Neural cell (in vitro differentiated cells): ENCODE measurements around the gene RHEBL1. TPM values are rescaled to one million over a fixed set of nuclear protein-coding genes. Genes with fewer than 3 reads are reported as not detected.

ENCODE experiments used
- H2AFZ ChIP-seq: fragments of 200-600, 300-800 bp; sonication (generic), shearing (Covaris generic); 2 replicates; pipeline ENCODE4 v1.6.0; 2014; ENCODE audit warnings: low read depth, mild to moderate bottlenecking, antibody characterized with exemption, low read length, moderate library complexity
- H3F3A ChIP-seq: fragments of 200-600 bp; shearing (Covaris generic); 2 replicates; pipeline ENCODE4 v1.6.1; 2016; ENCODE audit warnings: mild to moderate bottlenecking, moderate library complexity, mixed read lengths, antibody characterized with exemption, low read length; ENCODE audit not compliant: insufficient read depth, poor library complexity, severe bottlenecking
- H3K27ac ChIP-seq: fragments of 200-600, 300-800 bp; sonication (generic), shearing (Covaris generic); 2 replicates; pipeline ENCODE4 v1.5.1; 2014; ENCODE audit warnings: mild to moderate bottlenecking, low read length, moderate library complexity
- H3K27me3 ChIP-seq: fragments of 300-800, 200-600 bp; sonication (generic), shearing (Covaris generic); 2 replicates; pipeline ENCODE4 v1.6.0; 2014; ENCODE audit warnings: mild to moderate bottlenecking, low read depth, low read length, moderate library complexity; ENCODE audit not compliant: insufficient read depth
- H3K36me3 ChIP-seq: fragments of 300-800, 200-600 bp; sonication (generic), shearing (Covaris generic); 2 replicates; pipeline ENCODE4 v1.5.1; 2014; ENCODE audit warnings: mild to moderate bottlenecking, antibody characterized with exemption, low read length, moderate library complexity; ENCODE audit not compliant: insufficient read depth
- H3K4me2 ChIP-seq: fragments of 300-800, 200-600 bp; sonication (generic), shearing (Covaris generic); 2 replicates; pipeline ENCODE4 v1.6.0; 2014; ENCODE audit warnings: mild to moderate bottlenecking, low read length
- H3K4me3 ChIP-seq: fragments of 300-800, 200-600 bp; sonication (generic), shearing (Covaris generic); 2 replicates; pipeline ENCODE4 v1.5.1; 2014; ENCODE audit warnings: mild to moderate bottlenecking, low read length, moderate library complexity
- H3K79me2 ChIP-seq: fragments of 200-600 bp; shearing (Covaris generic); replicated peaks from 2 replicates; pipeline ENCODE4 v1.6.0; 2014; ENCODE audit warnings: mild to moderate bottlenecking, low read length, moderate library complexity; ENCODE audit not compliant: insufficient read depth
- H3K9ac ChIP-seq: fragments of 300-800, 200-600 bp; sonication (generic), shearing (Covaris generic); 2 replicates; pipeline ENCODE4 v1.6.1; 2016; ENCODE audit warnings: mild to moderate bottlenecking, low read length, mixed read lengths
- H3K9me2 ChIP-seq: fragments of 200-600 bp; shearing (Covaris generic); 2 replicates; pipeline ENCODE4 v1.6.1; 2016; ENCODE audit warnings: mild to moderate bottlenecking, low read length, mixed read lengths; ENCODE audit not compliant: insufficient read depth
- H3K9me3 ChIP-seq: fragments of 200-600, 300-800 bp; sonication (generic), shearing (Covaris generic); 2 replicates; pipeline ENCODE4 v1.6.1; 2016; ENCODE audit warnings: mild to moderate bottlenecking, mixed run types, low read length, moderate library complexity, mixed read lengths
- H4K20me1 ChIP-seq: fragments of 200-600 bp; shearing (Covaris generic); 2 replicates; pipeline ENCODE4 v1.6.1; 2016; ENCODE audit warnings: mild to moderate bottlenecking, mixed run types; ENCODE audit not compliant: insufficient read depth
- EP300 ChIP-seq: fragments of 450-650 bp; conservative IDR thresholded peaks from 2 replicates; pipeline ENCODE4 v1.6.1; 2014; ENCODE audit warnings: antibody characterized with exemption, mild to moderate bottlenecking, moderate library complexity; ENCODE audit not compliant: poor library complexity, severe bottlenecking
- EZH2 ChIP-seq: fragments of 200-600, 300-800 bp; shearing (Covaris generic), sonication (generic); IDR thresholded peaks from 2 replicates; pipeline ENCODE4 v1.6.1; 2014; ENCODE audit warnings: antibody characterized with exemption, low read length, borderline replicate concordance, mild to moderate bottlenecking; ENCODE audit not compliant: insufficient read depth, poor library complexity, severe bottlenecking
- MXI1 ChIP-seq: fragments of 450-650 bp; conservative IDR thresholded peaks from 2 replicates; pipeline ENCODE4 v1.6.1; 2014; ENCODE audit warnings: antibody characterized with exemption, mild to moderate bottlenecking; ENCODE audit not compliant: poor library complexity, severe bottlenecking
- POLR2AphosphoS5 ChIP-seq: IDR thresholded peaks from 2 replicates; pipeline ENCODE4 v1.6.1; 2012
- RAD21 ChIP-seq: fragments of 450-650 bp; conservative IDR thresholded peaks from 2 replicates; pipeline ENCODE4 v1.6.1; 2014; ENCODE audit warnings: antibody characterized with exemption, mild to moderate bottlenecking, moderate library complexity
- SMC3 ChIP-seq: fragments of 450-650 bp; conservative IDR thresholded peaks from 2 replicates; pipeline ENCODE4 v1.6.1; 2014; ENCODE audit warnings: antibody characterized with exemption, mild to moderate bottlenecking, moderate library complexity; ENCODE audit not compliant: poor library complexity
- TAF1 ChIP-seq: IDR thresholded peaks from 2 replicates; pipeline ENCODE4 v1.6.1; 2012; ENCODE audit warnings: low read depth
- polyA plus RNA-seq: library from polyadenylated mRNA; depleted of rRNA; stranded (reverse); fragments of >200 nt; gene quantifications from 2 replicates; pipeline ENCODE4 v1.2.3, GENCODE V29; 2014
- TF ChIP-seq, protein P1 (sequence below): IDR thresholded peaks from 2 replicates; pipeline ENCODE4 v1.6.1; 2012; ENCODE audit warnings: borderline replicate concordance
- TF ChIP-seq, protein P2 (sequence below): fragments of 450-650 bp; IDR thresholded peaks from 2 replicates; pipeline ENCODE4 v1.5.1; 2014; ENCODE audit warnings: antibody characterized with exemption, mild to moderate bottlenecking, moderate library complexity; ENCODE audit not compliant: poor library complexity, severe bottlenecking

RHEBL1 gene
- polyA plus RNA-seq, 1 donor from 2014 or later: 0.68 TPM

DNA sequence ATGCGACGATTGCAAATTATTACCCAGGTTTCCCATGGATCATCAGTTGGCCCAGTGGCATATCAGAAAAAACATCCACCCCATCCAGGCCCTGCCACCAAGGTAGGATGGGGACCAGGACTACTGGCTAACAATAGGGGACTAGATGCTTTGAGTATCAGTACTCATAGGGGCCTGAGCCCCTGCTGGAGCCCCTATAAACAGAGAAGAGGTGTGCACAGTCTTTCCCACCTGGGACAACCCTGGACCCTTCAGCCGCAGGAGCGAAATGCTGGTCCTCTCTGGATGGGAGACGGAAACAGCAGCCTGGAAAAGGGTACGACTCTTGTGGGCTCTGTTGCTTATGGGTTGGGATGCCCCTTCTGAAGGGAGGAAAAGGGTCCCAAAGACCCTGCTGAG is 19.2 kb upstream of the RHEBL1 start:
- no peak overlapping the region for H3K9ac ChIP-seq
- H3K9me2 ChIP-seq: no peaks in the 10 kb centered on the region
- H3K27me3 ChIP-seq: peaks cover 67% of the 10 kb centered on the region
- no peaks in the 10 kb centered on the region for H3K36me3 ChIP-seq
- H3K4me3 ChIP-seq: no peak overlapping the region
- no peaks in the 10 kb centered on the region for H3F3A ChIP-seq
- no peak for TF ChIP-seq MXI1
- TF ChIP-seq TAF1: no peak
- no peak for TF ChIP-seq EZH2
- TF ChIP-seq EP300: no peak
- TF ChIP-seq, protein P1, sequence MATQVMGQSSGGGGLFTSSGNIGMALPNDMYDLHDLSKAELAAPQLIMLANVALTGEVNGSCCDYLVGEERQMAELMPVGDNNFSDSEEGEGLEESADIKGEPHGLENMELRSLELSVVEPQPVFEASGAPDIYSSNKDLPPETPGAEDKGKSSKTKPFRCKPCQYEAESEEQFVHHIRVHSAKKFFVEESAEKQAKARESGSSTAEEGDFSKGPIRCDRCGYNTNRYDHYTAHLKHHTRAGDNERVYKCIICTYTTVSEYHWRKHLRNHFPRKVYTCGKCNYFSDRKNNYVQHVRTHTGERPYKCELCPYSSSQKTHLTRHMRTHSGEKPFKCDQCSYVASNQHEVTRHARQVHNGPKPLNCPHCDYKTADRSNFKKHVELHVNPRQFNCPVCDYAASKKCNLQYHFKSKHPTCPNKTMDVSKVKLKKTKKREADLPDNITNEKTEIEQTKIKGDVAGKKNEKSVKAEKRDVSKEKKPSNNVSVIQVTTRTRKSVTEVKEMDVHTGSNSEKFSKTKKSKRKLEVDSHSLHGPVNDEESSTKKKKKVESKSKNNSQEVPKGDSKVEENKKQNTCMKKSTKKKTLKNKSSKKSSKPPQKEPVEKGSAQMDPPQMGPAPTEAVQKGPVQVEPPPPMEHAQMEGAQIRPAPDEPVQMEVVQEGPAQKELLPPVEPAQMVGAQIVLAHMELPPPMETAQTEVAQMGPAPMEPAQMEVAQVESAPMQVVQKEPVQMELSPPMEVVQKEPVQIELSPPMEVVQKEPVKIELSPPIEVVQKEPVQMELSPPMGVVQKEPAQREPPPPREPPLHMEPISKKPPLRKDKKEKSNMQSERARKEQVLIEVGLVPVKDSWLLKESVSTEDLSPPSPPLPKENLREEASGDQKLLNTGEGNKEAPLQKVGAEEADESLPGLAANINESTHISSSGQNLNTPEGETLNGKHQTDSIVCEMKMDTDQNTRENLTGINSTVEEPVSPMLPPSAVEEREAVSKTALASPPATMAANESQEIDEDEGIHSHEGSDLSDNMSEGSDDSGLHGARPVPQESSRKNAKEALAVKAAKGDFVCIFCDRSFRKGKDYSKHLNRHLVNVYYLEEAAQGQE: no peak
- TF ChIP-seq SMC3: no peak
- no peaks in the 10 kb centered on the region for H4K20me1 ChIP-seq
- H2AFZ ChIP-seq: no peak overlapping the region
- no peak overlapping the region for H3K27ac ChIP-seq
- H3K79me2 ChIP-seq: no peaks in the 10 kb centered on the region
- H3K9me3 ChIP-seq: no peaks in the 10 kb centered on the region
- no peak overlapping the region for H3K4me2 ChIP-seq

DNA sequence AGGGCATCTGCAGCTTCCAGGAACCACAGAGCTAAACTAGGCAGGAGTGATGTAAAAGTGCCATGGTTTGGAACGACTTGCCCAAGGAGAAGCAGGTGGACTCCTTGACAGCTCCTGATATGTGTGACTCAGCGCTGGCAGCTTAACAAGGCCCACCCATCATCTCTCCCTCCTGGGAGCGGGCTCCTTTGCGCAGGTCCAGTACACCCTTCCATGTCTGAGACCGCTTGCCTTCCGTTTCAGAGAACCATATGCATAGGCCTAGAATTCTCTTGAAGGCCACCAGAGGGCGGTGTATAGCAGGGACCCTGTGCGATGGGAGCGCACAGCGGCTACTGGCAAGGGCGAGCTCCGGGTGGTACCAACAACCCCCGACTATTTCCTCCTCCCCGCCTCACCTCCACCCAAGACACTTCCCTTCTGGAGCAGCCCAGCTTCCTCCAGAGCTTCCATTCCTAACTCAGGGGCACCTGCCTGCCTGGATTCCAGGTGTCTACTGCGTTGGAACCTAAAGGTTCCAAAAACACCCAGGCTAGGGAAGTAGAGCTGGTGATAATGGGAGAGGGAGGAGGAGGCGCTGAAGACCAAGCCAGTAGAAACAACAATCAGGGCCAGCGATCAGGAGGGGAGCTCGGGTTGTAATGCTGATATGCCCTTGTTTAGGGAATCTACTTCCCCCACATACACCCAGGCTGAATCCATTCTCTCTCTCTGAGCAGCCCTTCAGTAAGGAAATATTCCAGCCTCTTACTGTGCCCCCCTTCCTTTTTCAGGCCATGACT is 18.6 kb upstream of the RHEBL1 start:
- H3K4me3 ChIP-seq: peak overlapping the region; percentile 36
- H3K36me3 ChIP-seq: no peaks in the 10 kb centered on the region
- no peak overlapping the region for H2AFZ ChIP-seq
- H3F3A ChIP-seq: no peaks in the 10 kb centered on the region
- H4K20me1 ChIP-seq: no peaks in the 10 kb centered on the region
- H3K27ac ChIP-seq: no peak overlapping the region
- H3K9me3 ChIP-seq: no peaks in the 10 kb centered on the region
- no peaks in the 10 kb centered on the region for H3K79me2 ChIP-seq
- H3K9ac ChIP-seq: no peak overlapping the region
- TF ChIP-seq SMC3: peak; percentile 89
- peak; percentile 82 for TF ChIP-seq RAD21
- TF ChIP-seq, protein P2, sequence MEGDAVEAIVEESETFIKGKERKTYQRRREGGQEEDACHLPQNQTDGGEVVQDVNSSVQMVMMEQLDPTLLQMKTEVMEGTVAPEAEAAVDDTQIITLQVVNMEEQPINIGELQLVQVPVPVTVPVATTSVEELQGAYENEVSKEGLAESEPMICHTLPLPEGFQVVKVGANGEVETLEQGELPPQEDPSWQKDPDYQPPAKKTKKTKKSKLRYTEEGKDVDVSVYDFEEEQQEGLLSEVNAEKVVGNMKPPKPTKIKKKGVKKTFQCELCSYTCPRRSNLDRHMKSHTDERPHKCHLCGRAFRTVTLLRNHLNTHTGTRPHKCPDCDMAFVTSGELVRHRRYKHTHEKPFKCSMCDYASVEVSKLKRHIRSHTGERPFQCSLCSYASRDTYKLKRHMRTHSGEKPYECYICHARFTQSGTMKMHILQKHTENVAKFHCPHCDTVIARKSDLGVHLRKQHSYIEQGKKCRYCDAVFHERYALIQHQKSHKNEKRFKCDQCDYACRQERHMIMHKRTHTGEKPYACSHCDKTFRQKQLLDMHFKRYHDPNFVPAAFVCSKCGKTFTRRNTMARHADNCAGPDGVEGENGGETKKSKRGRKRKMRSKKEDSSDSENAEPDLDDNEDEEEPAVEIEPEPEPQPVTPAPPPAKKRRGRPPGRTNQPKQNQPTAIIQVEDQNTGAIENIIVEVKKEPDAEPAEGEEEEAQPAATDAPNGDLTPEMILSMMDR: peak; percentile 93
- no peak for TF ChIP-seq EZH2
- TF ChIP-seq POLR2AphosphoS5: peak; percentile 8
- TF ChIP-seq MXI1: no peak
- TF ChIP-seq TAF1: no peak
- TF ChIP-seq, protein P1: no peak
- no peak overlapping the region for H3K4me2 ChIP-seq
- H3K27me3 ChIP-seq: peaks cover 61% of the 10 kb centered on the region
- H3K9me2 ChIP-seq: no peaks in the 10 kb centered on the region
